HepG2 (cell line): ENCODE data around the gene PUS7. TPM values are rescaled to one million over a fixed set of nuclear protein-coding genes. Genes with fewer than 3 reads are reported as not detected.

Experiments
- CREB1 ChIP-seq, 2 experiments: fragments of 450-650 bp in 1 of 2; IDR thresholded peaks; 2 replicates each; pipeline ENCODE4 v1.6.1; 2016 to 2017; ENCODE audit warnings: control low read depth in 1 of 2, mild to moderate bottlenecking in 1 of 2, missing compliant biosample characterization in 1 of 2, missing genetic modification characterization in 1 of 2
- ELF1 ChIP-seq: sonication (generic); formaldehyde crosslinking; IDR thresholded peaks from 2 replicates; pipeline ENCODE4 v1.4.0; 2020; ENCODE audit warnings: missing genetic modification reagents
- ETV5 ChIP-seq: IDR thresholded peaks from 2 replicates; pipeline ENCODE4 v1.6.1; 2018; ENCODE audit warnings: missing biosample characterization, missing genetic modification reagents, inconsistent platforms, borderline replicate concordance
- FUBP1 ChIP-seq: sonication (generic); formaldehyde crosslinking; IDR thresholded peaks from 2 replicates; pipeline ENCODE4 v1.5.1; 2020; ENCODE audit warnings: missing genetic modification reagents, mild to moderate bottlenecking, borderline replicate concordance
- GATAD1 ChIP-seq: IDR thresholded peaks from 2 replicates; pipeline ENCODE4 v1.6.1; 2016; ENCODE audit warnings: missing genetic modification reagents, missing compliant biosample characterization
- HMG20B ChIP-seq: conservative IDR thresholded peaks from 2 replicates; pipeline ENCODE4 v1.6.1; 2016; ENCODE audit warnings: missing genetic modification reagents, missing compliant biosample characterization
- KDM3A ChIP-seq: IDR thresholded peaks from 2 replicates; pipeline ENCODE4 v1.6.1; 2018; ENCODE audit warnings: low read depth, missing compliant biosample characterization
- KLF6 ChIP-seq: IDR thresholded peaks from 2 replicates; pipeline ENCODE4 v1.8.0; 2016; ENCODE audit warnings: missing biosample characterization, missing genetic modification reagents
- NFKBIZ ChIP-seq: IDR thresholded peaks from 2 replicates; pipeline ENCODE4 v1.6.1; 2018; ENCODE audit warnings: missing genetic modification reagents, missing compliant biosample characterization
- NKX3-1 ChIP-seq: sonication (generic); formaldehyde crosslinking; IDR thresholded peaks from 2 replicates; pipeline ENCODE4 v1.5.0; 2020; ENCODE audit warnings: missing genetic modification reagents
- POGK ChIP-seq: sonication (generic); formaldehyde crosslinking; conservative IDR thresholded peaks from 2 replicates; pipeline ENCODE4 v1.8.0; 2022; ENCODE audit warnings: mild to moderate bottlenecking, moderate library complexity, missing genetic modification reagents
- POLR2A ChIP-seq, 2 experiments: IDR thresholded peaks; 2 replicates each; pipeline ENCODE4 v1.6.1; 2011; ENCODE audit warnings: low read depth in 2 of 2, low read length in 2 of 2, mild to moderate bottlenecking in 1 of 2, moderate library complexity in 1 of 2; ENCODE audit not compliant: insufficient read depth in 1 of 2
- REST ChIP-seq, 2 experiments: IDR thresholded peaks; 2 replicates each; pipeline ENCODE4 v1.6.1; 2011 to 2012; ENCODE audit warnings: low read length in 2 of 2, borderline replicate concordance in 1 of 2, low read depth in 1 of 2, mild to moderate bottlenecking in 1 of 2, moderate library complexity in 1 of 2
- RFX1 ChIP-seq: fragments of 450-650 bp; IDR thresholded peaks from 2 replicates; pipeline ENCODE4 v1.6.1; 2017
- TEAD2 ChIP-seq: sonication (generic); formaldehyde crosslinking; IDR thresholded peaks from 2 replicates; pipeline ENCODE4 v1.9.0; 2021; ENCODE audit warnings: missing genetic modification reagents
- THAP11 ChIP-seq: IDR thresholded peaks from 2 replicates; pipeline ENCODE4 v1.6.1; 2016; ENCODE audit warnings: missing biosample characterization, missing genetic modification reagents
- ZNF280B ChIP-seq: sonication (generic); formaldehyde crosslinking; IDR thresholded peaks from 2 replicates; pipeline ENCODE4 v1.5.0; 2020; ENCODE audit warnings: missing genetic modification reagents, mild to moderate bottlenecking, borderline replicate concordance
- ZNF30 ChIP-seq: sonication (generic); formaldehyde crosslinking; IDR thresholded peaks from 2 replicates; pipeline ENCODE4 v1.5.0; 2020; ENCODE audit warnings: mild to moderate bottlenecking, missing genetic modification reagents
- ZNF577 ChIP-seq: sonication (generic); formaldehyde crosslinking; IDR thresholded peaks from 2 replicates; pipeline ENCODE4 v1.4.0; 2020; ENCODE audit warnings: mild to moderate bottlenecking, low read depth, missing genetic modification reagents, borderline replicate concordance
- ZNF629 ChIP-seq: sonication (generic); formaldehyde crosslinking; conservative IDR thresholded peaks from 2 replicates; pipeline ENCODE4 v1.5.0; 2020; ENCODE audit warnings: missing genetic modification reagents
- polyA plus RNA-seq, 8 experiments: library from polyadenylated mRNA; depleted of rRNA in 3 of 8; stranded (reverse) in 7 of 8; unstranded in 1 of 8; fragments of >200 nt; fragmentation: Illumina TruSeq in 4 of 8; extraction: Trizol in 4 of 8; gene quantifications; 2 replicates each; pipeline versions ENCODE4 v1.2.1 to v1.2.3, GENCODE V29; 2011 to 2016; ENCODE audit warnings: low read depth in 4 of 8, missing spikeins in 1 of 8, mixed read lengths in 1 of 8; ENCODE audit not compliant: insufficient read depth in 1 of 8
- total RNA-seq, 5 experiments: library from RNA; depleted of rRNA; stranded (reverse); fragments of >200 nt; fragmentation: Illumina TruSeq; extraction: Trizol; gene quantifications; 2 replicates each; pipeline ENCODE4 v1.2.3, GENCODE V29; 2016; ENCODE audit warnings: low read depth in 1 of 5

The PUS7 gene
- total and polyA plus RNA-seq, 2 of the 13 experiments (the other 11 are each of a cell fraction or from before 2014, with no cell fraction given) = 14.4 to 41.2 TPM

- TF ChIP-seq FUBP1 (CRISPR knock-in tag) = peak; percentile 94; the same call in 1 of the 2 replicates
- peak; percentile 93 for TF ChIP-seq GATAD1 (CRISPR knock-in tag)
- TF ChIP-seq NKX3-1 = peak; percentile 42; the same call in 1 of the 2 replicates
- TF ChIP-seq ZNF629 (CRISPR knock-in tag) = 0 out of 2 replicates have a peak, but pooled peaks have one; percentile 10
- TF ChIP-seq HMG20B (CRISPR knock-in tag) = 0 out of 2 replicates have a peak, but pooled peaks have one; percentile 22
- TF ChIP-seq ZNF577 = no peak
- TF ChIP-seq RFX1 = no peak
- peak; percentile 78; the same call in 1 of the 2 replicates for TF ChIP-seq POGK (CRISPR knock-in tag)
- no peak for TF ChIP-seq CREB1 (IDR thresholded peaks at IDR 0.05)
- TF ChIP-seq CREB1 (CRISPR knock-in tag; IDR thresholded peaks at IDR 0.05) = peak; percentile 40; the same call in 1 of the 2 replicates
- TF ChIP-seq KLF6 (CRISPR knock-in tag) = peak; percentile 71; the same call in 1 of the 2 replicates
- peak; percentile 50 for TF ChIP-seq ZNF30
- peak; percentile 87 for TF ChIP-seq ELF1 (CRISPR knock-in tag)
- TF ChIP-seq TEAD2 (CRISPR knock-in tag) = no peak
- peak; percentile 85 for TF ChIP-seq ZNF280B (CRISPR knock-in tag)
- peak; percentile 89 for TF ChIP-seq KDM3A
- peak; percentile 90 for TF ChIP-seq NFKBIZ (CRISPR knock-in tag)
- peak; percentile 93 for TF ChIP-seq THAP11 (CRISPR knock-in tag)
- TF ChIP-seq POLR2A (IDR thresholded peaks at IDR 0.05; ENCODE audit: insufficient read depth in 1 of 2, low read depth in 2 of 2, low read length in 2 of 2) = peak; percentile 98 to 99
- peak in 1 of 2 experiments; percentile 56; a peak in 1 of 4 replicates for TF ChIP-seq REST (IDR thresholded peaks at IDR 0.05; ENCODE audit: borderline replicate concordance in 1 of 2, low read depth in 1 of 2, low read length in 2 of 2)
- TF ChIP-seq ETV5 (CRISPR knock-in tag) = peak; percentile 86
Observed at GRCh38 chr7:105531792-105532671, 10.0 kb upstream of the PUS7 start, which contains the start of gene RINT1 (continued).
